ENCODE data around the gene ILK. TPM values are rescaled to one million over a fixed set of nuclear protein-coding genes. Genes with fewer than 3 reads are reported as not detected.

ILK gene
- total RNA-seq, 2 experiments from 2014 or later, result 66.1 to 68.0 TPM

- H3K27ac Mint-ChIP-seq, result no peak overlapping the region
- no peak overlapping the region for H3K4me3 Mint-ChIP-seq
- peaks cover 41% of the 10 kb centered on the region for H3K36me3 Mint-ChIP-seq
- no peak for DNase-seq
- H3K27me3 Mint-ChIP-seq, result no peaks in the 10 kb centered on the region
- H3K4me1 Mint-ChIP-seq, result no peaks in the 10 kb centered on the region
- peaks cover 18% of the 10 kb centered on the region for H3K9me3 Mint-ChIP-seq
These were observed 15.6 kb upstream of the ILK start for GRCh38 chr11:6588018-6588417.

GRCh38 chr11:6594142-6594768 is 9.3 kb upstream of the ILK start:
- DNase-seq, result no peak
- H3K27ac Mint-ChIP-seq, result no peak overlapping the region
- no peaks in the 10 kb centered on the region for H3K9me3 Mint-ChIP-seq
- H3K4me3 Mint-ChIP-seq, result no peak overlapping the region
- no peaks in the 10 kb centered on the region for H3K27me3 Mint-ChIP-seq
- H3K4me1 Mint-ChIP-seq, result peaks cover 27% of the 10 kb centered on the region
- H3K36me3 Mint-ChIP-seq, result peaks cover 47% of the 10 kb centered on the region

DNA sequence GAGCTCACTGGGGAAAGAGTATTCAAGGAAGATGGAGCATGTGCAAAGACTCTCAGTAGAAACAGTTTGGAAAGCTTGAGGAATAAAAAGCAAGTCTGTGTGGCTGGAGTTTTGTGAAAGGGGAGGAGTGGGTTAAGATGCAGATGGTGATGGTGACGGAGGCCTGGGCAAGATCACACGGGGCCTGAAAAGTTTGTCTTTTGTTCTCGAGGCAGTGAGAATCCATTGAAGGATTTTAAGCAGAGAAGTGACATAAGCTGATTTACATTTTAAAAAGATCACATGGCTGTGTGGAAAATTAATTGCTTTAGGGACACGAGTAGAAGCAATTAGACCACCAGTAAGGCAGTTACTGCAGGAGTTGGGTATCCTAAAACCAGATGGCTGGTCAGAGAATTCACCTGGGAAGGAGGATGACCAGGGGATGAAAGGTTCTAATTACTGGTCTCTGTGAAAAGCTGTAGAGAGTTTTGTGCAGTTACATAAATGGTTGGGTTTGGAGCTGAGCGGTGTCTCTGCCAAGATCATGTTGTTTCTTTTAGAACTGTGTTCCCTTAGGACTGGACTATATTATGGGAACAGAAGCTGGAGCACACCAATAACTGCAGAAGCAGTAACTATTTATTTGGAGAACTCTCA is 7.2 kb upstream of the ILK start:
- H3K4me3 Mint-ChIP-seq, result no peak overlapping the region
- no peak overlapping the region for H3K27ac Mint-ChIP-seq
- H3K36me3 Mint-ChIP-seq, result peaks cover 50% of the 10 kb centered on the region
- H3K9me3 Mint-ChIP-seq, result no peaks in the 10 kb centered on the region
- no peak for DNase-seq
- peaks cover 32% of the 10 kb centered on the region for H3K4me1 Mint-ChIP-seq
- H3K27me3 Mint-ChIP-seq, result no peaks in the 10 kb centered on the region

GRCh38 chr11:6598555-6598954 is 5.0 kb upstream of the ILK start:
- no peaks in the 10 kb centered on the region for H3K27me3 Mint-ChIP-seq
- H3K4me1 Mint-ChIP-seq, result peaks cover 43% of the 10 kb centered on the region
- no peaks in the 10 kb centered on the region for H3K9me3 Mint-ChIP-seq
- no peak for DNase-seq
- H3K36me3 Mint-ChIP-seq, result peaks cover 40% of the 10 kb centered on the region
- no peak overlapping the region for H3K27ac Mint-ChIP-seq
- no peak overlapping the region for H3K4me3 Mint-ChIP-seq

- Mint-ChIP-seq H3K36me3 (peaks cover 32% of the 10 kb centered on the region), H3K4me1 (peaks cover 35% of the 10 kb centered on the region), H3K27me3 (no peaks in the 10 kb centered on the region), H3K9me3 (no peaks in the 10 kb centered on the region), H3K27ac (no peak overlapping the region), H3K4me3 (no peak overlapping the region)
- DNase-seq, result no peak
These were observed 4.1 kb upstream of the ILK start for GRCh38 chr11:6599449-6599848.

GRCh38 chr11:6599881-6600390 is 3.6 kb upstream of the ILK start:
- H3K36me3 Mint-ChIP-seq, result peaks cover 30% of the 10 kb centered on the region
- H3K27me3 Mint-ChIP-seq, result no peaks in the 10 kb centered on the region
- no peak overlapping the region for H3K4me3 Mint-ChIP-seq
- H3K4me1 Mint-ChIP-seq, result peaks cover 32% of the 10 kb centered on the region
- no peak overlapping the region for H3K27ac Mint-ChIP-seq
- no peaks in the 10 kb centered on the region for H3K9me3 Mint-ChIP-seq
- no peak for DNase-seq

- Mint-ChIP-seq H3K27me3 (no peaks in the 10 kb centered on the region), H3K36me3 (peaks cover 27% of the 10 kb centered on the region), H3K27ac (peak overlapping the region; percentile 44), H3K9me3 (no peaks in the 10 kb centered on the region), H3K4me3 (no peak overlapping the region), H3K4me1 (peaks cover 32% of the 10 kb centered on the region)
- DNase-seq, result no peak
These were observed 2.5 kb upstream of the ILK start for GRCh38 chr11:6601041-6601461.

- Mint-ChIP-seq H3K9me3 (no peaks in the 10 kb centered on the region), H3K36me3 (peaks cover 28% of the 10 kb centered on the region), H3K27me3 (no peaks in the 10 kb centered on the region), H3K27ac (peak overlapping the region; percentile 22), H3K4me3 (no peak overlapping the region), H3K4me1 (peaks cover 34% of the 10 kb centered on the region)
- no peak for DNase-seq
These were observed 1.3 kb upstream of the ILK start for GRCh38 chr11:6602096-6602940.

DNA sequence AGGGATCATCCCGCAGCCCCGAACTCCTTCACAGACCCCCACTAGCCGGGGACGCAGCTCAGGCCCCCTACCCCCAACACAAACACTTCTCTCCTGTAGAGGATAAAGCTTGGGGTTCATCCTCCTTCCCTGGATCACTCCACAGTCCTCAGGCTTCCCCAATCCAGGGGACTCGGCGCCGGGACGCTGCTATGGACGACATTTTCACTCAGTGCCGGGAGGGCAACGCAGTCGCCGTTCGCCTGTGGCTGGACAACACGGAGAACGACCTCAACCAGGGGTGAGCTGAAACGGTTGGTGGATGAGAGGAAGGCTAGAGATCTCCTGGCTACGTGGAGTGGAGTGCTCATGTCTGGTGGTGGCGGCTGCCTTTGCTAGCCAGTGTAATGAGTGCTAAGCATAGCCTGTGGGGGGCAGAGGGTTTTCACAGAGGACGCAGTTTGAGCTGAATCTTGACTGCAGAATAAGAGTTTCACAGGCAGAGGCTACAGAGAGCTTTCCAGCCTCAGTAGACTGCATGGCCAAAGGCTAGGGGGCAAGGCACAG is 580 bp downstream of the ILK start:
- Mint-ChIP-seq H3K36me3 (peaks cover 33% of the 10 kb centered on the region), H3K4me1 (peaks cover 35% of the 10 kb centered on the region), H3K4me3 (no peak overlapping the region), H3K27ac (no peak overlapping the region), H3K9me3 (no peaks in the 10 kb centered on the region), H3K27me3 (no peaks in the 10 kb centered on the region)
- DNase-seq, result peak; percentile 54

- Mint-ChIP-seq H3K27ac (no peak overlapping the region), H3K27me3 (no peaks in the 10 kb centered on the region), H3K9me3 (no peaks in the 10 kb centered on the region), H3K4me3 (no peak overlapping the region), H3K4me1 (peaks cover 30% of the 10 kb centered on the region), H3K36me3 (peaks cover 31% of the 10 kb centered on the region)
- DNase-seq, result no peak
These were observed 1.2 kb downstream of the ILK start for GRCh38 chr11:6604790-6605189.

GRCh38 chr11:6606471-6607189 is 3.1 kb downstream of the ILK start:
- no peak overlapping the region for H3K27ac Mint-ChIP-seq
- no peaks in the 10 kb centered on the region for H3K9me3 Mint-ChIP-seq
- H3K4me1 Mint-ChIP-seq, result peaks cover 37% of the 10 kb centered on the region
- no peaks in the 10 kb centered on the region for H3K27me3 Mint-ChIP-seq
- peak; percentile 67 for DNase-seq
- peaks cover 42% of the 10 kb centered on the region for H3K36me3 Mint-ChIP-seq
- no peak overlapping the region for H3K4me3 Mint-ChIP-seq

GRCh38 chr11:6607190-6607795 is 3.7 kb downstream of the ILK start:
- Mint-ChIP-seq H3K9me3 (no peaks in the 10 kb centered on the region), H3K27ac (peak overlapping the region; percentile 78), H3K36me3 (peaks cover 38% of the 10 kb centered on the region), H3K27me3 (no peaks in the 10 kb centered on the region), H3K4me3 (peak overlapping the region; percentile 18), H3K4me1 (peaks cover 30% of the 10 kb centered on the region)
- DNase-seq, result no peak

DNA sequence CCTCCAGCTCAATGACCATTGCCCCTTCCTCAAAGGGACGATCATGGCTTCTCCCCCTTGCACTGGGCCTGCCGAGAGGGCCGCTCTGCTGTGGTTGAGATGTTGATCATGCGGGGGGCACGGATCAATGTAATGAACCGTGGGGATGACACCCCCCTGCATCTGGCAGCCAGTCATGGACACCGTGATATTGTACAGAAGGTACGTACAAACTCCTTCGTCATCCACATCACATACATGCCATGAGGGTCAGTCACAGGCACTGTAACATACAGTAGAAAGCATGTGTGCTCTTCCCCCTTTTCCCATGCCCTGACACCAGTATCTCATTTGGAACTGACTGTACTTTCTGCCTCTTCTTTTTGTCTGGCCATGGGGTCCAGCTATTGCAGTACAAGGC is 4.4 kb downstream of the ILK start:
- peak overlapping the region; percentile 78 for H3K27ac Mint-ChIP-seq

More for the DNA sequence above, 4.4 kb downstream of the ILK start:
- no peak for DNase-seq
- no peaks in the 10 kb centered on the region for H3K9me3 Mint-ChIP-seq
- peaks cover 38% of the 10 kb centered on the region for H3K36me3 Mint-ChIP-seq
- no peak overlapping the region for H3K4me3 Mint-ChIP-seq
- peaks cover 27% of the 10 kb centered on the region for H3K4me1 Mint-ChIP-seq
- H3K27me3 Mint-ChIP-seq, result no peaks in the 10 kb centered on the region

All from activated naive CD8-positive, alpha-beta T cell treated with anti-CD3 and anti-CD28 coated beads for 36 hours (primary cell).